ENCODE results near the gene DCHS1. TPM values are rescaled to one million over a fixed set of nuclear protein-coding genes. Genes with fewer than 3 reads are reported as not detected.

Gene DCHS1
- total and polyA plus RNA-seq, 9 of the 15 experiments (the other 6 are each of a cell fraction or from before 2014, with no cell fraction given): 0.04 to 0.49 (median 0.14) TPM; not detected in 2

GRCh38 chr11:6687876-6688275 is 32.3 kb upstream of the DCHS1 start:
- Histone ChIP-seq H3K79me2 (ENCODE audit: control insufficient read depth, insufficient read depth, low read length) (peaks cover 23% of the 10 kb centered on the region), H2AFZ (ENCODE audit: low read depth, low read length) (no peak overlapping the region), H3K4me2 (ENCODE audit: insufficient read depth, low read length) (no peak overlapping the region), H3K9me3 (replicated peaks; ENCODE audit: control insufficient read depth, insufficient read depth, low read depth, low read length) (peaks cover 5% of the 10 kb centered on the region), H3K9me1 (ENCODE audit: control insufficient read depth, insufficient read depth, low read length) (no peaks in the 10 kb centered on the region), H3K27me3 (ENCODE audit: control insufficient read depth in 2 of 2, insufficient read depth in 2 of 2, low read length in 2 of 2) (no peaks in the 10 kb centered on the region), H3K4me1 (replicated peaks in 1 of 2; ENCODE audit: control insufficient read depth in 2 of 2, insufficient read depth in 2 of 2, low read length in 2 of 2) (peaks cover 6 to 9% of the 10 kb centered on the region in 2 experiments; a peak in 4 of 5 replicates), H3K27ac (ENCODE audit: extremely low read depth, low read depth, low read length) (no peak overlapping the region), H3K4me3 (no peak overlapping the region), H4K20me1 (replicated peaks; ENCODE audit: control insufficient read depth, insufficient read depth, low read length) (no peaks in the 10 kb centered on the region), H3K36me3 (ENCODE audit: control insufficient read depth, insufficient read depth, low read length) (no peaks in the 10 kb centered on the region), H3K9ac (ENCODE audit: insufficient read depth in 1 of 2, low read depth in 2 of 2, low read length in 2 of 2) (no peak overlapping the region)
- WGBS (ENCODE audit: insufficient coverage, low coverage, missing lambda C conversion rate): 35% methylated on average over 4 of the region's 4 CpGs
- BruUV-seq (replicated peaks): no TSS peak
- FAIRE-seq (no peak), DNase-seq (ENCODE audit: extremely low read depth in 1 of 4, low spot score in 3 of 4) (no peak), ATAC-seq (no peak)
- ChIA-PET CTCF (ENCODE audit: low intra/inter-chr PET ratio) (no interaction called here), POLR2A (interaction anchor here (1.0 to 4.0 kb wide), 2 partner anchors 14 to 157 kb away, joined by 4 to 11 read pairs; no protein-coding TSS in a partner anchor)
- in situ Hi-C loops (cut with MboI): no loop called here
- intact Hi-C loops (cut with micrococcal nuclease): no loop called here
- TF ChIP-seq ZBTB40 (IDR thresholded peaks at IDR 0.05) (no peak), ZBTB40 (CRISPR knock-in tag; IDR thresholded peaks at IDR 0.05) (no peak), ZNF133 (CRISPR knock-in tag; IDR thresholded peaks at IDR 0.05) (no peak), SREBF2 (CRISPR knock-in tag; IDR thresholded peaks at IDR 0.05) (no peak), SLC30A9 (CRISPR knock-in tag; IDR thresholded peaks at IDR 0.05) (no peak), NCOR1 (IDR thresholded peaks at IDR 0.05) (no peak), ARID1B (IDR thresholded peaks at IDR 0.05) (no peak), ZNF695 (CRISPR knock-in tag; IDR thresholded peaks at IDR 0.05) (no peak), SMARCE1 (IDR thresholded peaks at IDR 0.05) (no peak), ZKSCAN1 (IDR thresholded peaks at IDR 0.05; ENCODE audit: low read depth, low read length) (no peak), ZNF764 (CRISPR knock-in tag; IDR thresholded peaks at IDR 0.05; ENCODE audit: low read depth) (no peak), ZNF239 (CRISPR knock-in tag; IDR thresholded peaks at IDR 0.05) (no peak), ARID3A (IDR thresholded peaks at IDR 0.05; ENCODE audit: borderline replicate concordance, low read depth, low read length) (no peak), ZNF830 (CRISPR knock-in tag; IDR thresholded peaks at IDR 0.05) (no peak), ZNF282 (CRISPR knock-in tag; IDR thresholded peaks at IDR 0.05) (no peak)

Data from K562 (cell line).